ENCODE measurements around the gene TRIM28.

Gene TRIM28

GRCh38 chr19:58560007-58560887 lies 16.4 kb downstream of the TRIM28 start:
- DNase-seq (ENCODE audit: low read depth in 2 of 2): no peak

- DNase-seq (ENCODE audit: low read depth in 2 of 2): no peak
These were observed 17.1 kb downstream of the TRIM28 start for GRCh38 chr19:58560921-58561320.

- no peak for DNase-seq (ENCODE audit: low read depth in 2 of 2)
These were observed 17.7 kb downstream of the TRIM28 start for GRCh38 chr19:58561373-58562121.

GRCh38 chr19:58562122-58563033 lies 18.5 kb downstream of the TRIM28 start:
- no peak for DNase-seq (ENCODE audit: low read depth in 2 of 2)

GRCh38 chr19:58563034-58563573 lies 19.2 kb downstream of the TRIM28 start:
- DNase-seq (ENCODE audit: low read depth in 2 of 2): no peak

- no peak for DNase-seq (ENCODE audit: low read depth in 2 of 2)
These were observed 20.0 kb downstream of the TRIM28 start for GRCh38 chr19:58563823-58564222.

GRCh38 chr19:58566989-58567388 lies 23.1 kb downstream of the TRIM28 start:
- no peak for DNase-seq (ENCODE audit: low read depth in 2 of 2)

- DNase-seq (ENCODE audit: low read depth in 2 of 2): no peak
These were observed 24.7 kb downstream of the TRIM28 start for GRCh38 chr19:58568453-58569130.

GRCh38 chr19:58569191-58569942 lies 25.5 kb downstream of the TRIM28 start:
- DNase-seq (ENCODE audit: low read depth in 2 of 2): no peak

- DNase-seq (ENCODE audit: low read depth in 2 of 2): no peak
These were observed 26.2 kb downstream of the TRIM28 start for GRCh38 chr19:58569943-58570670.

- no peak for DNase-seq (ENCODE audit: low read depth in 2 of 2)
These were observed 27.1 kb downstream of the TRIM28 start for GRCh38 chr19:58570770-58571574.

- no peak for DNase-seq (ENCODE audit: low read depth in 2 of 2)
These were observed 27.7 kb downstream of the TRIM28 start for GRCh38 chr19:58571575-58571947.

GRCh38 chr19:58572026-58572817 lies 28.4 kb downstream of the TRIM28 start:
- no peak for DNase-seq (ENCODE audit: low read depth in 2 of 2)

- DNase-seq (ENCODE audit: low read depth in 2 of 2): peak; percentile 98 to 99
These were observed 29.2 kb downstream of the TRIM28 start, which contains the start of gene MZF1 for GRCh38 chr19:58572818-58573657. Gene MZF1, minus strand, starts transcription at chr19:58573335. Its CDS starts 1,946 bp downstream, at chr19:58571389.

- no peak for DNase-seq (ENCODE audit: low read depth in 2 of 2)
These were observed 29.8 kb downstream of the TRIM28 start for GRCh38 chr19:58573658-58574164.

- DNase-seq (ENCODE audit: low read depth in 2 of 2): peak in 1 of 2 donors; percentile 71
These were observed 31.5 kb downstream of the TRIM28 start for GRCh38 chr19:58575183-58576041.

Data from stimulated activated CD4-positive, alpha-beta T cell treated with anti-CD3 and anti-CD28 coated beads, Interleukin-1b, Interleukin-23, amount 100 ng/mL, for 4 hours (primary cell).